Vagina (tissue), 2 donors: ENCODE measurements around the gene ZNF827. TPM values are rescaled to one million over a fixed set of nuclear protein-coding genes. Genes with fewer than 3 reads are reported as not detected.

Source experiments
- DNase-seq, 2 donors: peaks; one replicate each; pipeline ENCODE4 v3.0.0-alpha.2; 2017; ENCODE audit errors: extremely low spot score in 2 of 2
- H3K27ac ChIP-seq: fragments of 200-600 bp; sonication (generic); one replicate; pipeline ENCODE4 v1.5.1; 2019
- H3K27me3 ChIP-seq: fragments of 200-600 bp; sonication (generic); one replicate; pipeline ENCODE4 v1.5.1; 2019
- H3K36me3 ChIP-seq, 2 donors: fragments of 200-600 bp; sonication (generic); one replicate each; pipeline ENCODE4 v1.5.1; 2017 to 2019
- H3K4me1 ChIP-seq: fragments of 200-600 bp; sonication (generic); one replicate; pipeline ENCODE4 v1.5.1; 2019
- H3K4me3 ChIP-seq, 2 donors: fragments of 200-600 bp; sonication (generic); 1 replicate in 1 of 2; 2 replicates in 1 of 2; pipeline ENCODE4 v1.5.1; 2016 to 2019
- H3K9me3 ChIP-seq: fragments of 200-600 bp; sonication (generic); one replicate; pipeline ENCODE4 v1.5.1; 2019
- CTCF ChIP-seq, 3 experiments: fragments of 450-650 bp in 2 of 3; fragments of 200-600 bp in 1 of 3; sonication (generic) in 1 of 3; IDR thresholded peaks; one replicate each; pipeline ENCODE4 v1.5.1; 2017 to 2019; ENCODE audit warnings: antibody characterized with exemption in 3 of 3, mild to moderate bottlenecking in 2 of 3, moderate library complexity in 2 of 3
- POLR2A ChIP-seq, 2 donors: fragments of 450-650 bp; IDR thresholded peaks; one replicate each; pipeline ENCODE4 v1.6.1; 2017; ENCODE audit warnings: antibody characterized with exemption in 2 of 2, mild to moderate bottlenecking in 2 of 2, moderate library complexity in 2 of 2
- POLR2AphosphoS5 ChIP-seq, 2 donors: sonication (generic); formaldehyde crosslinking; IDR thresholded peaks; one replicate each; pipeline ENCODE4 v1.9.0; 2017; ENCODE audit warnings: antibody characterized with exemption in 2 of 2, mild to moderate bottlenecking in 2 of 2, low read depth in 1 of 2; ENCODE audit not compliant: insufficient read depth in 1 of 2
- intact Hi-C: fragments of 100-400 bp; cut with DNase I; formaldehyde crosslinking; loops from one replicate; pipeline ENCODE4 v1.15.1; 2023
- total RNA-seq: library from RNA; depleted of rRNA; stranded (reverse); fragments of >200 nt; gene quantifications from one replicate; pipeline ENCODE4 v1.2.3, GENCODE V29; 2016

Gene ZNF827
- total RNA-seq, 1 donor from 2014 or later = 19.2 TPM

- intact Hi-C loops = no loop called here
- DNase-seq = no peak
- TF ChIP-seq CTCF (IDR thresholded peaks at IDR 0.05) (no peak), POLR2A (IDR thresholded peaks at IDR 0.05) (no peak)
- H3K27me3 ChIP-seq = no peaks in the 10 kb centered on the region
- H3K36me3 ChIP-seq = no peaks in the 10 kb centered on the region
- H3K27ac ChIP-seq = no peak overlapping the region
- no peaks in the 10 kb centered on the region for H3K4me1 ChIP-seq
- H3K9me3 ChIP-seq = no peaks in the 10 kb centered on the region
- no peak overlapping the region for H3K4me3 ChIP-seq
Observed at GRCh38 chr4:145723336-145723735, 215.3 kb downstream of the ZNF827 start.

GRCh38 chr4:145722561-145722960 lies 216.1 kb downstream of the ZNF827 start:
- intact Hi-C loops = no loop called here
- Histone ChIP-seq H3K27me3 (no peaks in the 10 kb centered on the region), H3K4me3 (no peak overlapping the region), H3K36me3 (no peaks in the 10 kb centered on the region), H3K4me1 (no peaks in the 10 kb centered on the region), H3K9me3 (no peaks in the 10 kb centered on the region), H3K27ac (no peak overlapping the region)
- peak in 1 of 2 donors; percentile 5 for DNase-seq
- TF ChIP-seq POLR2A (IDR thresholded peaks at IDR 0.05) (no peak), POLR2AphosphoS5 (IDR thresholded peaks at IDR 0.05; ENCODE audit: insufficient read depth in 1 of 2, low read depth in 1 of 2) (no peak), CTCF (IDR thresholded peaks at IDR 0.05) (no peak)

- peak in 1 of 2 donors; percentile 49 for DNase-seq
- no peak overlapping the region for H3K4me3 ChIP-seq
- no peaks in the 10 kb centered on the region for H3K27me3 ChIP-seq
- H3K36me3 ChIP-seq = no peaks in the 10 kb centered on the region
- intact Hi-C loops = no loop called here
- H3K9me3 ChIP-seq = no peaks in the 10 kb centered on the region
- no peak overlapping the region for H3K27ac ChIP-seq
- TF ChIP-seq POLR2AphosphoS5 (IDR thresholded peaks at IDR 0.05; ENCODE audit: insufficient read depth in 1 of 2, low read depth in 1 of 2) (no peak), CTCF (IDR thresholded peaks at IDR 0.05) (no peak), POLR2A (IDR thresholded peaks at IDR 0.05) (no peak)
- no peaks in the 10 kb centered on the region for H3K4me1 ChIP-seq
Observed at GRCh38 chr4:145720656-145721055, 218.0 kb downstream of the ZNF827 start.

DNA sequence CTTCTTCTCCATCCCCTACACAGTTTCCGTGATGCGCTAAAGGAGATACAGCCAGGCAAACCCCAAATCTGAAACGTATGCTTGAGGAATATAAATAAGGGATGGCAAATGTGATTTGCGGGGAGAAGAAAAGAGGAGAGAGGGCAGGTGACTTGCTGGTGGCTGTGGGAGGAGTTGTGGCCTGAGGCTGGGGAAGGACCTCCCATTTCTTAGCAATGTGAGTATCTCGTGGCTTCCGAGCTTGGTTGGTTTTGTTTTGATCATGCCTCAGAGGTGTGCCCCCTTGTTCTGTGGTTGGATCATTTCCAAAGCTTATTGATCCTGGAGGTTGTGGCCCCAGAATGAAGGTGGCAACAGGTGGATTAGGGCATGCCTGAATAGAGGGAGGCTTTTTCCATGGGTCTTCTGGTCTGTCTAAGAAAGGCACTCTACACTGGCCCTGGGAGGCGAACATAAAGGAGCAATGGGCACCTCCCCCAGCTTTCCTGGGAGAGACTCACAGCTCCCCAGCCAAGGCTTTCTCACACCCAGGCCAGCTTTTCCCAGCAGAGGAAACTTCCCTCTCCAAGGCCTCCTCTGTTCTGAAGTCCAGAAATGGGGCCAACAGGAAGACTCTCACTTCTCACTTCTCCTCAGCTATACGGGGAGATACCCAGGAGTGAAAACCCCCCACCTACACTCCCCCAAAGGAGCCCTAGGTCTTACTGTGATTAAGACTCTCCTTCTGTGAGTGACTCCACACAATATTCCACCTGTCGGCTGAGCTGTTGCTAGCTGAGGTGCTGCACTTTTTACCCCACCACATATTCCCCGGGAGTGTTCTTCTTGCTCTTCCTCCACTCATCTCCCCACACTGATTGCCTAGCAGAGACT lies 218.6 kb downstream of the ZNF827 start:
- no peak for TF ChIP-seq CTCF (IDR thresholded peaks at IDR 0.05)
- no peak for TF ChIP-seq POLR2AphosphoS5 (IDR thresholded peaks at IDR 0.05; ENCODE audit: insufficient read depth in 1 of 2, low read depth in 1 of 2)
- no peak for TF ChIP-seq POLR2A (IDR thresholded peaks at IDR 0.05)
- no peaks in the 10 kb centered on the region for H3K36me3 ChIP-seq
- peak in 1 of 2 donors; percentile 60 for DNase-seq
- H3K4me3 ChIP-seq = no peak overlapping the region
- intact Hi-C loops = no loop called here
- no peaks in the 10 kb centered on the region for H3K4me1 ChIP-seq
- no peak overlapping the region for H3K27ac ChIP-seq
- H3K9me3 ChIP-seq = no peaks in the 10 kb centered on the region
- no peaks in the 10 kb centered on the region for H3K27me3 ChIP-seq

- H3K4me3 ChIP-seq = no peak overlapping the region
- H3K27ac ChIP-seq = no peak overlapping the region
- no peaks in the 10 kb centered on the region for H3K36me3 ChIP-seq
- no peak for DNase-seq
- no peaks in the 10 kb centered on the region for H3K4me1 ChIP-seq
- no peaks in the 10 kb centered on the region for H3K27me3 ChIP-seq
- TF ChIP-seq POLR2AphosphoS5 (IDR thresholded peaks at IDR 0.05; ENCODE audit: insufficient read depth in 1 of 2, low read depth in 1 of 2) = no peak
- TF ChIP-seq POLR2A (IDR thresholded peaks at IDR 0.05) = no peak
- no peak for TF ChIP-seq CTCF (IDR thresholded peaks at IDR 0.05)
- intact Hi-C loops = no loop called here
- H3K9me3 ChIP-seq = no peaks in the 10 kb centered on the region
Observed at GRCh38 chr4:145716661-145717200, 221.9 kb downstream of the ZNF827 start.
